Trophoblast cell (in vitro differentiated cells and primary cell): Measurements from ENCODE around the gene CERS3.

Experiments
- DNase-seq, 2 donors: peaks; one replicate each; pipeline ENCODE4 v3.0.0-alpha.2; 2016
- H2AFZ ChIP-seq: 2 replicates; pipeline ENCODE4 v1.6.1; 2013; ENCODE audit warnings: low read length, moderate library complexity, mild to moderate bottlenecking; ENCODE audit not compliant: insufficient read depth, poor library complexity
- H2AK5ac ChIP-seq: 2 replicates; pipeline ENCODE4 v1.6.1; 2013; ENCODE audit warnings: mild to moderate bottlenecking, low read length
- H2BK120ac ChIP-seq: 2 replicates; pipeline ENCODE4 v1.6.1; 2013; ENCODE audit warnings: low read length, mild to moderate bottlenecking, moderate library complexity; ENCODE audit not compliant: insufficient read depth, poor library complexity
- H2BK12ac ChIP-seq: 2 replicates; pipeline ENCODE4 v1.6.1; 2013; ENCODE audit warnings: mild to moderate bottlenecking, low read length, moderate library complexity
- H2BK5ac ChIP-seq: 2 replicates; pipeline ENCODE4 v1.6.1; 2013; ENCODE audit warnings: low read length, low read depth, moderate library complexity, mild to moderate bottlenecking; ENCODE audit not compliant: poor library complexity
- H3K14ac ChIP-seq: 2 replicates; pipeline ENCODE4 v1.6.1; 2013; ENCODE audit warnings: mild to moderate bottlenecking, low read length
- H3K18ac ChIP-seq: 2 replicates; pipeline ENCODE4 v1.6.1; 2013; ENCODE audit warnings: mild to moderate bottlenecking, low read length
- H3K23ac ChIP-seq: 2 replicates; pipeline ENCODE4 v1.6.1; 2013; ENCODE audit warnings: low read length
- H3K27ac ChIP-seq: 2 replicates; pipeline ENCODE4 v1.5.1; 2013; ENCODE audit warnings: low read depth, mild to moderate bottlenecking, inconsistent platforms, low read length, moderate library complexity
- H3K27me3 ChIP-seq: 2 replicates; pipeline ENCODE4 v1.6.1; 2013; ENCODE audit warnings: inconsistent platforms, mild to moderate bottlenecking, low read length, moderate library complexity; ENCODE audit not compliant: insufficient read depth
- H3K36me3 ChIP-seq, 2 experiments: 1 replicate in 1 of 2; 2 replicates in 1 of 2; pipeline ENCODE4 v1.6.1; 2013; ENCODE audit warnings: low read length in 2 of 2, mild to moderate bottlenecking in 2 of 2, moderate library complexity in 1 of 2; ENCODE audit not compliant: insufficient read depth in 2 of 2, control insufficient read depth in 1 of 2
- H3K4ac ChIP-seq: 2 replicates; pipeline ENCODE4 v1.6.1; 2013; ENCODE audit warnings: low read depth, mild to moderate bottlenecking, low read length, moderate library complexity
- H3K4me1 ChIP-seq, 2 experiments: 1 replicate in 1 of 2; 2 replicates in 1 of 2; pipeline ENCODE4 v1.6.1; 2013; ENCODE audit warnings: low read length in 2 of 2, mild to moderate bottlenecking in 2 of 2, moderate library complexity in 1 of 2; ENCODE audit not compliant: insufficient read depth in 2 of 2, control insufficient read depth in 1 of 2
- H3K4me2 ChIP-seq: 2 replicates; pipeline ENCODE4 v1.6.1; 2013; ENCODE audit warnings: inconsistent platforms, mild to moderate bottlenecking, low read length, moderate library complexity
- H3K4me3 ChIP-seq: 2 replicates; pipeline ENCODE4 v1.5.1; 2013; ENCODE audit warnings: mild to moderate bottlenecking, low read depth, low read length, inconsistent platforms
- H3K79me1 ChIP-seq: one replicate; pipeline ENCODE4 v1.6.1; 2013; ENCODE audit warnings: low read length
- H3K79me2 ChIP-seq: 2 replicates; pipeline ENCODE4 v1.6.1; 2013; ENCODE audit warnings: low read length, mild to moderate bottlenecking; ENCODE audit not compliant: control insufficient read depth, insufficient read depth, poor library complexity
- H3K9ac ChIP-seq: 2 replicates; pipeline ENCODE4 v1.6.1; 2013; ENCODE audit warnings: mild to moderate bottlenecking, low read length
- H3K9me3 ChIP-seq: 2 replicates; pipeline ENCODE4 v1.6.1; 2013; ENCODE audit warnings: low read depth, mild to moderate bottlenecking, control low read depth, inconsistent platforms, low read length; ENCODE audit not compliant: insufficient read depth
- H4K12ac ChIP-seq: 2 replicates; pipeline ENCODE4 v1.6.1; 2013; ENCODE audit warnings: low read depth, mild to moderate bottlenecking, low read length, moderate library complexity
- H4K8ac ChIP-seq: 2 replicates; pipeline ENCODE4 v1.6.1; 2013; ENCODE audit warnings: low read depth, mild to moderate bottlenecking, low read length, moderate library complexity
- H4K91ac ChIP-seq: one replicate; pipeline ENCODE4 v1.6.1; 2013; ENCODE audit warnings: low read depth, mild to moderate bottlenecking, low read length, moderate library complexity
- WGBS: extraction: QIAGEN DNeasy Blood & Tissue Kit; methylation state at CpG from one replicate; pipeline ENCODE4 v1.1.7; 2013; ENCODE audit warnings: missing lambda C conversion rate; ENCODE audit not compliant: insufficient read length, insufficient coverage; ENCODE audit errors: extremely low coverage; 5-methylcytosine and 5-hydroxymethylcytosine counted together

Gene CERS3

DNA sequence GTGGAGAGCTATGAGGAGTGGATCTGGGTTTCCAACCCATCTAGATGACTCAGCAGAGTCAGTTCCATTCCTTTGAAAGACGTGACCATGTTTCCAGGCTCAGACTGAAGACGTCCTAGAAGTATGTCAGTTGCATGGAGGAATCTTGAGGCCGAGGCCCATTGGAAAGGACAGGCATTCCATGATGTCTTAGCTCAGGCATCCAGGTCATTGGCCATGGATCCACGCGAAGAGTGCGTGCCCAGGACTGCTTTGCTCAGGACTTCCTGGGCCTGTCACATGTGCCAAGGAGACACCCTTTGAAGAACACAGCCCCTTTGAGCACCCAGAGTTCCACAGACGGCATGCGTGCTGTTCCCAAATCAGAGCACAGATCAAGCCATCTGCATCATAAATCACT, 94.7 kb downstream of the CERS3 start:
- no peaks in the 10 kb centered on the region for H3K27me3 ChIP-seq
- H3K23ac ChIP-seq: no peak overlapping the region
- no peaks in the 10 kb centered on the region for H3K79me2 ChIP-seq
- H2AFZ ChIP-seq: no peak overlapping the region
- H3K9ac ChIP-seq: no peak overlapping the region
- no peak overlapping the region for H4K8ac ChIP-seq
- H3K27ac ChIP-seq: no peak overlapping the region
- peaks cover 11% of the 10 kb centered on the region for H3K9me3 ChIP-seq
- H4K12ac ChIP-seq: no peak overlapping the region
- H3K4ac ChIP-seq: no peak overlapping the region
- no peak overlapping the region for H2BK5ac ChIP-seq
- H3K36me3 ChIP-seq: no peaks in the 10 kb centered on the region
- no peak overlapping the region for H3K4me2 ChIP-seq
- no peak overlapping the region for H4K91ac ChIP-seq
- no peaks in the 10 kb centered on the region for H3K4me1 ChIP-seq
- no peak overlapping the region for H2BK120ac ChIP-seq
- no peak overlapping the region for H3K18ac ChIP-seq
- no peak overlapping the region for H2BK12ac ChIP-seq
- H3K14ac ChIP-seq: no peak overlapping the region
- H3K4me3 ChIP-seq: no peak overlapping the region
- DNase-seq: no peak
- H3K79me1 ChIP-seq: no peaks in the 10 kb centered on the region
- WGBS: no CpG with 5 or more reads among the region's 8 CpGs
- H2AK5ac ChIP-seq: no peak overlapping the region

GRCh38 chr15:100433304-100433703, 95.4 kb downstream of the CERS3 start:
- Histone ChIP-seq H2AFZ (no peak overlapping the region), H3K18ac (no peak overlapping the region), H3K9me3 (peaks cover 14% of the 10 kb centered on the region), H3K4me2 (no peak overlapping the region), H4K12ac (no peak overlapping the region), H2BK120ac (no peak overlapping the region), H3K79me2 (no peaks in the 10 kb centered on the region), H2BK5ac (no peak overlapping the region), H3K23ac (no peak overlapping the region), H4K91ac (no peak overlapping the region), H3K4ac (no peak overlapping the region), H3K36me3 (no peaks in the 10 kb centered on the region), H3K27me3 (no peaks in the 10 kb centered on the region), H2BK12ac (no peak overlapping the region), H3K79me1 (no peaks in the 10 kb centered on the region), H3K4me3 (no peak overlapping the region), H3K4me1 (no peaks in the 10 kb centered on the region), H3K27ac (no peak overlapping the region), H3K9ac (no peak overlapping the region), H4K8ac (no peak overlapping the region), H3K14ac (no peak overlapping the region), H2AK5ac (no peak overlapping the region)
- DNase-seq: no peak
- no CpG with 5 or more reads among the region's 2 CpGs for WGBS

DNA sequence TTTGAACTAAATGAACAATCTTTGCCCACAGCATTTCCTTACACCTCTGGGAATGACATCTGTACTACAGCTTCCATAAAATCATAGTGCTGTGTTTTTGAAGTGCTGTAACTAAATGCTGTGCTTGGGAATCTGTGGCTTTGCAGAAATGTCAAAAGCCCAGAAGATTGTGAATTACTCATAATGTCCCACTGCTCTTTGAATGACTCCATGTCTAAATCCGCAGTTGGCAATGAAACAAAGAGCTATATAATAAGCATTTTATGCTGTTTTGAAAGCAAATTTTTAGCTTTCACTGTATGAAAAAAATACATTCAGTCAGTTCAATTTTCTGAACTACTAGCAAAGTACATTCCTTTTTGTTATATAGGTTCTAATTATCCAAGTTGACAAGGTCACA, 98.3 kb downstream of the CERS3 start:
- no peaks in the 10 kb centered on the region for H3K4me1 ChIP-seq
- no peaks in the 10 kb centered on the region for H3K79me1 ChIP-seq
- no peak overlapping the region for H2AK5ac ChIP-seq
- no CpG with 5 or more reads among the region's 1 CpG for WGBS
- no peak overlapping the region for H3K4ac ChIP-seq
- no peak overlapping the region for H4K8ac ChIP-seq
- no peak for DNase-seq
- H3K4me3 ChIP-seq: no peak overlapping the region
- no peak overlapping the region for H2BK12ac ChIP-seq
- H3K27me3 ChIP-seq: no peaks in the 10 kb centered on the region
- no peak overlapping the region for H3K14ac ChIP-seq
- H4K91ac ChIP-seq: no peak overlapping the region
- H3K9ac ChIP-seq: no peak overlapping the region
- peaks cover 0 to 2% of the 10 kb centered on the region in 2 experiments for H3K36me3 ChIP-seq
- no peak overlapping the region for H3K23ac ChIP-seq
- H4K12ac ChIP-seq: no peak overlapping the region
- no peak overlapping the region for H3K4me2 ChIP-seq
- no peak overlapping the region for H2BK120ac ChIP-seq
- H3K18ac ChIP-seq: no peak overlapping the region
- no peak overlapping the region for H2AFZ ChIP-seq
- H3K79me2 ChIP-seq: no peaks in the 10 kb centered on the region
- no peak overlapping the region for H2BK5ac ChIP-seq
- H3K9me3 ChIP-seq: peaks cover 18% of the 10 kb centered on the region
- no peak overlapping the region for H3K27ac ChIP-seq

DNA sequence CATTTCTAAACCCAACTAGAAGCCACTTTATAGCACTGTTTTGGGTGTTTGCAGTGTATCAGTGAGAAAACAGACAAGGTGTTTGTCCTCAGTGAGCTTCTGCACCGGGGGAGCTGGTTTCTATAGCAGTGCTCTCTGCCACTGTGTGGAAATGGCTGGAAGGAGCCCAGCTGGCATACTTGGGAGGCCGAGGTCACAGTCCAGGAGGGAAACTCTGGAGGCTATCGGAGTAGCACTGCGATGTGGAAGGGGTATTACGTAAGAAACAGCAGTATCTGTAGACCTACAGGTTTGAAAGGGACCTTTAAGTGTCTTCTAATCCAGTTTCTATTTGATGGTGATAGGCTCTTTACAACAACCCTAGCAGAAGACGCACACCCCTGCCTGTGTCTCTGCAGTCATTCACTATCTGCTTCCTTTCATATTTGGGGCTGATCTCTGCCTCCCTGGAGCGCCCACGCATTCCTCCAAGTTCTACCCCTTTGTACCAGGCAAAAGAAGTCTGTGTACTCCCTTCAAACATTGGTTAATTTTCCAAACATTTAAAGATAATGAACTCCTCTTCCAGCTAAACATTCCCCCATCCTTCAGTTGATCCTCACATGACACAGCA, 99.5 kb downstream of the CERS3 start:
- H4K12ac ChIP-seq: no peak overlapping the region
- DNase-seq: no peak
- no peak overlapping the region for H4K91ac ChIP-seq
- no CpG with 5 or more reads among the region's 8 CpGs for WGBS
- H3K9ac ChIP-seq: no peak overlapping the region
- H3K79me2 ChIP-seq: no peaks in the 10 kb centered on the region
- no peak overlapping the region for H3K27ac ChIP-seq
- H3K4me3 ChIP-seq: no peak overlapping the region
- peaks cover 23% of the 10 kb centered on the region for H3K9me3 ChIP-seq
- H3K36me3 ChIP-seq: peaks cover 0 to 2% of the 10 kb centered on the region in 2 experiments
- no peaks in the 10 kb centered on the region for H3K79me1 ChIP-seq
- no peak overlapping the region for H3K14ac ChIP-seq
- H3K27me3 ChIP-seq: no peaks in the 10 kb centered on the region
- H2BK5ac ChIP-seq: no peak overlapping the region
- H2BK12ac ChIP-seq: no peak overlapping the region
- no peak overlapping the region for H4K8ac ChIP-seq
- no peak overlapping the region for H3K4me2 ChIP-seq
- H3K4ac ChIP-seq: no peak overlapping the region
- no peak overlapping the region for H2BK120ac ChIP-seq
- no peak overlapping the region for H3K18ac ChIP-seq
- H2AK5ac ChIP-seq: no peak overlapping the region
- no peak overlapping the region for H2AFZ ChIP-seq
- H3K23ac ChIP-seq: no peak overlapping the region
- H3K4me1 ChIP-seq: no peaks in the 10 kb centered on the region
